AG09309 (cell line): ENCODE results near the gene CACNB2.
"Not testable (repeated sequence)": the region's sequence is repeated elsewhere in the genome, so short reads cannot be mapped to it uniquely, and the experiment has no call there.

Source experiments
- DNase-seq: peaks from one replicate; pipeline ENCODE4 v3.0.0-alpha.2; 2010; ENCODE audit warnings: low read depth
- H3K4me3 ChIP-seq: 2 replicates; pipeline ENCODE4 v1.5.1; 2011; ENCODE audit warnings: mild to moderate bottlenecking, low read depth, low read length, moderate library complexity; ENCODE audit not compliant: control insufficient read depth
- TF ChIP-seq, protein P1 (sequence below): IDR thresholded peaks from 2 replicates; pipeline ENCODE4 v1.5.1; 2011; ENCODE audit warnings: mild to moderate bottlenecking, low read depth, low read length, inconsistent platforms; ENCODE audit not compliant: insufficient read depth, control insufficient read depth; ENCODE audit errors: missing control alignments

CACNB2 gene

GRCh38 chr10:18204039-18204835 lies 64.0 kb downstream of the CACNB2 start:
- no peak overlapping the region for H3K4me3 ChIP-seq
- DNase-seq: no peak
- TF ChIP-seq, protein P1, sequence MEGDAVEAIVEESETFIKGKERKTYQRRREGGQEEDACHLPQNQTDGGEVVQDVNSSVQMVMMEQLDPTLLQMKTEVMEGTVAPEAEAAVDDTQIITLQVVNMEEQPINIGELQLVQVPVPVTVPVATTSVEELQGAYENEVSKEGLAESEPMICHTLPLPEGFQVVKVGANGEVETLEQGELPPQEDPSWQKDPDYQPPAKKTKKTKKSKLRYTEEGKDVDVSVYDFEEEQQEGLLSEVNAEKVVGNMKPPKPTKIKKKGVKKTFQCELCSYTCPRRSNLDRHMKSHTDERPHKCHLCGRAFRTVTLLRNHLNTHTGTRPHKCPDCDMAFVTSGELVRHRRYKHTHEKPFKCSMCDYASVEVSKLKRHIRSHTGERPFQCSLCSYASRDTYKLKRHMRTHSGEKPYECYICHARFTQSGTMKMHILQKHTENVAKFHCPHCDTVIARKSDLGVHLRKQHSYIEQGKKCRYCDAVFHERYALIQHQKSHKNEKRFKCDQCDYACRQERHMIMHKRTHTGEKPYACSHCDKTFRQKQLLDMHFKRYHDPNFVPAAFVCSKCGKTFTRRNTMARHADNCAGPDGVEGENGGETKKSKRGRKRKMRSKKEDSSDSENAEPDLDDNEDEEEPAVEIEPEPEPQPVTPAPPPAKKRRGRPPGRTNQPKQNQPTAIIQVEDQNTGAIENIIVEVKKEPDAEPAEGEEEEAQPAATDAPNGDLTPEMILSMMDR: no peak

GRCh38 chr10:18205098-18205834 lies 65.0 kb downstream of the CACNB2 start:
- TF ChIP-seq, protein P1: no peak
- no peak for DNase-seq
- no peak overlapping the region for H3K4me3 ChIP-seq

DNA sequence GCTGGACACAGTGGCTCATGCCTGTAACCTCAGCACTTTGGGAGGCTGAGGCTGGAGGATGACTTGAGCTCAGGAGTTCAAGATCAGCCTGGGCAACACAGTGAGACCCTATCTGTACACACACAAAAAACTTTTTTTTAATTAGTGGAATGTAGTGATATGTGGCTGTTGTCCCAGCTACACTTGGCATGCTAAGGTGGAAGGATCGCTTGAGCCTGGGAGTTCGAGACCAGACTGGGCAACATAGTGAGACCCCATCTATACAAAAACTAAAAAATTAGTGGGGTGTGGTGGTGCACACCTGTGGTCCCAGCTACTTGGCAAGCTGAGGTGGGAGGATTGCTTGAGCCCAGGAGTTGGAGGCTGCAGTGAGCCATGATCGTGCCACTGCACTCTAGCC lies 68.0 kb downstream of the CACNB2 start:
- H3K4me3 ChIP-seq, DNase-seq: not testable (repeated sequence)

- TF ChIP-seq, protein P1: no peak
- DNase-seq: no peak
- H3K4me3 ChIP-seq: no peak overlapping the region
Measured at GRCh38 chr10:18209241-18209640, 69.0 kb downstream of the CACNB2 start.

DNA sequence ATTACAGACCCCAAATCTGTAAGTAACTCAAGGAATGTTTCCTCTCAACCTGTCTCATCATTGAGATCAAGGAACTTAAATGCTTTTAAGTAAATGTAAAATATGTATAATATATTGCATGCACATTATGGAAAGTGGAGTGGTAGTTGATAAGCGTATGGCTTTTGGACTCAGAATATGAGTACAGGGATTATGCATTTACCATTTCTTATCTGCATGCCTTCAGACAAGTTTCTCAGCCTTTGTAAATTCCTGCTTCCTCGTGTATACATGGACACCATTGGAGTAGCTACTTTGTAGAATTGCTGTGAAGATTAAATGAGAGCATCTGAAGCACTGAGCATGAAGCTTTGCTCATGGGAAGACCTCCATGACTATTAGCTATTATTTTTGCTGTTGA lies 70.5 kb downstream of the CACNB2 start:
- H3K4me3 ChIP-seq: no peak overlapping the region
- DNase-seq: no peak
- TF ChIP-seq, protein P1: no peak

DNA sequence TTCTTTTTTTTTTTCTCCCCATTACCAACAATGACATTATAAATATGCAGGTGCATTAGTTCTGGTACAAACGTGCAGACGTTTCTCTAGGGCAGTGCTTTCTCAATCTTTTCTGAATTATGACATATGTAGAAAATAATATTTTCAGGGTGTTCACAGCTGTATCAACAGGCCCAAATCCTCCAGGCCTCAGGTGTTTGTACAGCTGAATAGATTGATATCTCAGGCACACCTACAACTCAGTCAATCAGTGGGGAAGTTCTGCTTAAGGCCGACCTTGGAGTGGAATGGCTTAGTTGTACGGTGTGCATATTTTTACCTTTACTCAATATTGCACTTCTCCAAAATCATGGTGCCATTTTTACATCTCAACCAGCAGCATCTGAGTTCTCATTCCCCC lies 71.6 kb downstream of the CACNB2 start:
- DNase-seq: no peak
- TF ChIP-seq, protein P1: no peak
- no peak overlapping the region for H3K4me3 ChIP-seq

- H3K4me3 ChIP-seq: no peak overlapping the region
- TF ChIP-seq, protein P1: no peak
- no peak for DNase-seq
Measured at GRCh38 chr10:18213271-18213670, 73.0 kb downstream of the CACNB2 start.
